ENCODE measurements around the gene IGSF3.
"Not testable (repeated sequence)": the region's sequence is repeated elsewhere in the genome, so short reads cannot be mapped to it uniquely, and the experiment has no call there.

IGSF3 gene

DNA sequence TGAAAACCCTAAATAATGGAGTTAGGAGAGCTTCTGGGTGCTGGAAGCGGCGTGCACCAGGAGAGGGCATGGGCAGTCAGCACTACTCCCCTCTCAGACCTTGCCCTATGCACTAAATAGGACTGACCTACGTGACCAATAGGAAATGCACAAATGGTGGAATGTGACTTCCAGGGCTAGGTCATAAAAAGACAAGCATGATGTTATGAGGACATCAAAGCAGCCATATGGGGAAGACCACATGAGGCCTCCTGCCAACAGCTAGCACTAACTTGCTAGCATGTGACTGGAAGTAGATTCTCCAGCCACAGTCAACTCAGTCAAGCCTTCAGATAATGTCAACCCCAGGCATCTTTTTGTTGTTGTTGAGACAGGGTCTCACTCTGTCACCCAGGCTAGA lies 47.1 kb downstream of the IGSF3 start:
- H3K4me1 ChIP-seq (ENCODE audit: insufficient read depth, low read length); H3K36me3 ChIP-seq (ENCODE audit: insufficient read depth, low read length); H3K9me3 ChIP-seq (ENCODE audit: control insufficient read depth, insufficient read depth, low read length); H3K9ac ChIP-seq (ENCODE audit: low read depth, low read length): not testable (repeated sequence)

DNA sequence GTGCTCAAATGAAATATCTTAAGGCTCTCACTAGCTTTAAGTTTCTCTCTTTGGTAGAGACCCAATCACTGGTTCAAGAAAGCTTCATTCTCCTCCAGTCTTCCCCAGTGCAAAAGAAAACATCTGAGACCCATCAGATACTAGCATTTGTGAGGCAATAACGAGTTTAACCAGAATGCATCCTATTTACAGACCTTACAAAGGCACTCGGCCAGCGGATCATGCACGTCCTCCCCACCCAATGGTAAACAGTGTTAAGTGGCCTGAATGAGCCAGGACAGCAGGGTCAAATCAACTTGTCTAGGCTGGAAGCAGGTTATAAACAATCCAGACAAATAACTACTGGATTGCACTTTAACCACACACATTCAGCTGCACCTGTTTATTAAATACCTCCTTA lies 48.4 kb downstream of the IGSF3 start:
- H3K9me3 ChIP-seq (ENCODE audit: control insufficient read depth, insufficient read depth, low read length); H3K36me3 ChIP-seq (ENCODE audit: insufficient read depth, low read length); H3K4me1 ChIP-seq (ENCODE audit: insufficient read depth, low read length); H3K9ac ChIP-seq (ENCODE audit: low read depth, low read length): not testable (repeated sequence)

DNA sequence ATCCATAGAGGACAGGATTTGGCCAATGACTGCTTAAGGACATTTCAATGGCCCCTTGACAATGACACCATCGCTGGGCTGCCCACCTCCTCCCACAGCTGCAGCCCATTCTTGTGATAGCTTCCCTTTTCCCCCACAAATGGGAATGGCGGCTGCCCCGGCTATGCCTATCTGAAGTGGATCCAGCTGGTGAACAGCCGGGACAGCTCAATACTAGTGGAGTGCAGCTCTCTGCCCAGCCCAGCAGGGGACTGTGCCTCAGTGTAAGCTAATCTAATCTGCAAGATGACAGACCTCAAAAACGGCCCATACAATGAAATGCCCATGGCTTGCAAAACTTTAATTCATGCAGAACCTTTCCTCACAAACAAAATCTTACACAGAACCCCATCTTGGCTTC lies 49.7 kb downstream of the IGSF3 start:
- H3K4me1 ChIP-seq (ENCODE audit: insufficient read depth, low read length); H3K36me3 ChIP-seq (ENCODE audit: insufficient read depth, low read length); H3K9me3 ChIP-seq (ENCODE audit: control insufficient read depth, insufficient read depth, low read length); H3K9ac ChIP-seq (ENCODE audit: low read depth, low read length): not testable (repeated sequence)

DNA sequence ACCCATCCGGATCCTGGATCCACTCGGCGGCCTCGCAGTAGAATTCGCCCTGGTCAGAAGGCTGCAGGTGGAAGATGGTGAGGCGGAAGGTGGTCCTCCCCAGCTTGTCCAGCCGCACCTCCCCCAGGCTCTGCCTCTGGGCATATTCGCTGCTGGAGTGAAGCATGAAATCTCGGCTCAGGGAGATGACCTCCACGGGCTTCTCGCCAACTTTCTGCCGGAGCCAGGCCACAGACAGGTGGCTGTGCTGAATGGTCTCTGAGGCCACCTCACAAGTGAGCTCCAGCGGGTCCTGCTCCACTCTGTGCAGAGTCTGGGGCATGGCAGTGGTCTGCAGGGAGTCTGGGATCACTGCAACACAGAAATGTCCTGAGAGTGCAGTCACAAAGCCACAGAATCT lies 53.7 kb downstream of the IGSF3 start:
- H3K9ac ChIP-seq (ENCODE audit: low read depth, low read length); H3K9me3 ChIP-seq (ENCODE audit: control insufficient read depth, insufficient read depth, low read length); H3K4me1 ChIP-seq (ENCODE audit: insufficient read depth, low read length); H3K36me3 ChIP-seq (ENCODE audit: insufficient read depth, low read length): not testable (repeated sequence)

DNA sequence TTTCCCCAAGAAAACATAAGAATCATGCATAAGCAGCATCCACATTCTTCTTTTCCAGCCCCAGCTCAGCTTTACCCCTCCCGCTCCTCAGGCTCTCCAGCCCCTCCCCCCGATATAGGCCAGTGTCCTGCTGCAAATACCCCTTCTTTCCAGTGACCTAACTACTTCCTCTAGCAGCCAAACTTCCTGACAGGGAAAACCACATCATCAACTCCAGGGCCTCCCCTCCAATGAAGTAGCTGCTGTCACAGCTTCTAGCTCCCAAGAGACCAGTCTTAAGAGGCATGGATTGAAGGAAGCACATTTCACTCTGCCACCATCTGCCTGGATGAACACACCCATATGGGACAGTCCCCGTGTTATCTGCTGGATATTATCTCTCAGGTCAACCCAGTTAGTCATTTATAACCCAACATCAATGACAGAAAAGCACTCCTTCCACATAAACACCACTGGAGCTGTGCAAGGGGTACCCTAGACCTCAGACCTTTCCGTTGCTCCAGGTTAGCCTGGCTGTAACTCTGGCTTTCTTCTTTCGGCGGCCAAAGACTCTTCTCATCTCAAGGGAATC lies 57.6 kb downstream of the IGSF3 start:
- H3K9ac ChIP-seq (ENCODE audit: low read depth, low read length); H3K36me3 ChIP-seq (ENCODE audit: insufficient read depth, low read length); H3K9me3 ChIP-seq (ENCODE audit: control insufficient read depth, insufficient read depth, low read length); H3K4me1 ChIP-seq (ENCODE audit: insufficient read depth, low read length): not testable (repeated sequence)

DNA sequence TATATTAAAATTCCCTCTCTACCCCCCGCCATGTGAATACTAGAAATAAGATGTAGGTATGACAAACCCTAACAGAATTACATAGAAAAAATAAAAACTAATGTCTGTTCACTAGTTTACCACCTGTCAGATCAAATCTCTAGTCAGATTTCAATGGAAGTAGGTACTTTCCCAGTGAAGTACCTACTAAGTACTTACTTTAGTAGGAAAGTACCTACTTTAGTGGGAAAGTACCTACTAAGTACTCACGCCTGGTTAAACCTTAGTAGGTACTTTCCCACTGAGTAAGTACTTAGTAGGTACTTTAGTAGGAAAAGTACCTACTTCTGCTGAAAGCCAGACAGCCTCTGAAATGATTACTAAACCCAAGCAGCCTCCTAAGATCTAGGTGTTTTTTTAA lies 58.7 kb downstream of the IGSF3 start:
- H3K9ac ChIP-seq (ENCODE audit: low read depth, low read length); H3K36me3 ChIP-seq (ENCODE audit: insufficient read depth, low read length); H3K9me3 ChIP-seq (ENCODE audit: control insufficient read depth, insufficient read depth, low read length); H3K4me1 ChIP-seq (ENCODE audit: insufficient read depth, low read length): not testable (repeated sequence)

DNA sequence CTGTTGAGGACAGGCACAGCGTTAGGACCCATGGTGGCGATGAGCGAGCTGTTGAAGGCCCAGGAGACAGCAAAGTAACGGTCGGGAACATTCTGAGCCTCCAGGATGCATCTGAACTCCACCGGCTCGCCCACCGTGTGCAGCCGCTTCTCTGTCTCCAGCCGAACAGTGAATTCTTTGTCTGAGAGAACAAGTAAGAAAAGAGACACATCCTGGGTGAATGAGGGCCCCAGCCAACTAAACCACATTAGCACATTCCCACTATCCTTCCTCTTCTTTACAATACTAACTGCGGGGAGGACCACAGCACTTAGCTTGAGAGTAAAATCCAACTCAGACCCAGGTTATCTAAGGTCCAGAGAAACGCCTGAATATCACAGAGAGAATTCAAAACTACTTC lies 59.4 kb downstream of the IGSF3 start:
- H3K9me3 ChIP-seq (ENCODE audit: control insufficient read depth, insufficient read depth, low read length); H3K4me1 ChIP-seq (ENCODE audit: insufficient read depth, low read length); H3K36me3 ChIP-seq (ENCODE audit: insufficient read depth, low read length); H3K9ac ChIP-seq (ENCODE audit: low read depth, low read length): not testable (repeated sequence)

DNA sequence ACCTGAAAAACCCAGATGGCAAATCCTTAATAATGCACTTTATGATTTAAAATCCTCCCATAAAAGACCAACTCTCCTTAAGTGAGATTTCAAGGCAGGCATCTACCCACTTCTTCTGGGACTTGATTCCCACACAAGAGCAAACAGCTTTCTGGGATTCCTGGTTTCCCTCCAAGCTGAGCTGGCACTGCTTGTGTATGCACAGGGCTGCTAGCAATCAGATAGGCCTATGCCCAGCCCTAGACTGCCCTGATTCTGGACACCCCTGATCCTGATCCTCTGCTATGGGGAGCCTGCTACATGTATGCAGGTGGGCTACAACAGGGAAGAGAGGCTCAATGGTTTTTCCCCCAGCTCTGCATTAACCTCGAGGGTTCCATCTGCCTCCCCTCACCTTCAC lies 60.1 kb downstream of the IGSF3 start:
- not testable (repeated sequence) for H3K9ac ChIP-seq (ENCODE audit: low read depth, low read length); H3K4me1 ChIP-seq (ENCODE audit: insufficient read depth, low read length); H3K9me3 ChIP-seq (ENCODE audit: control insufficient read depth, insufficient read depth, low read length); H3K36me3 ChIP-seq (ENCODE audit: insufficient read depth, low read length)

DNA sequence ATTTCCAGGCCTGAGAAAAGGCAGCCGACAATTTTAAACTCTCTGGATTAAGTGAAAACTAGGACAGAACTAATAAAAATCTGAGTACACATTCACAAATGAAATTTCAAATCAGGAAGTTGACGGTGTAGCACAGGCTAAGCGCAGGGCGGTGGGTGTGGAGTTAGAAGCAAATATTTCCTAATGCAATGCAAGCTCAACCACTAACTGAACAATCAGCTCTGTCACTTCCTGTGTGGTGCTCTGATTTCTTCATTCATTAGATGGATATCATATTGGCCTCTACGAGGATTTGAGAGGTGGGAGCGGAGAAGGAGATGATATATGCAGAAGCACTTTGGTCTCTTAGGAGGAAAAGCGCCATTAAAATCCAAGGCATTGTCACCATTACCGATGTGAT lies 61.5 kb downstream of the IGSF3 start:
- not testable (repeated sequence) for H3K4me1 ChIP-seq (ENCODE audit: insufficient read depth, low read length); H3K36me3 ChIP-seq (ENCODE audit: insufficient read depth, low read length); H3K9me3 ChIP-seq (ENCODE audit: control insufficient read depth, insufficient read depth, low read length); H3K9ac ChIP-seq (ENCODE audit: low read depth, low read length)

DNA sequence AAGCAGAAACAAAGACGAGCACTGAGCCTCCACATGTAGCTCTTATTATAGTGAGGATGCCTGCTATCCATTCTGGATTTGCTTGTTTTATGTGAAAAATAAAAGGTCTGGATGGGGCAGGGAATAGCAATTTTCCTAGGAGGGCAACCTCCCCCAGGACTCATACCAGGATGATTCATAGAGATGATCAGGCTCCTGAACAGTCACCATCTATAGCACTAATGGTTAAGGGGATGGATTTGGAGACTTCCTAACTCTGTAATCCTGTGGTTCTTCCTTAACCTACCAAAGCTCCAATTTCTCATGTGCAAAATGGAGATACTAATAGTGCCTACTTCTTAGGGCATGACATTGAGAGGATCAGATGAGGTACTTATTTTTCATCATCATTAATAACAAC lies 62.2 kb downstream of the IGSF3 start:
- H3K9me3 ChIP-seq (ENCODE audit: control insufficient read depth, insufficient read depth, low read length), result no peaks in the 10 kb centered on the region
- H3K4me1 ChIP-seq (ENCODE audit: insufficient read depth, low read length), result peaks cover 5% of the 10 kb centered on the region; the same call in 1 of the 2 replicates
- H3K36me3 ChIP-seq (ENCODE audit: insufficient read depth, low read length), result no peaks in the 10 kb centered on the region
- H3K9ac ChIP-seq (ENCODE audit: low read depth, low read length), result no peak overlapping the region

DNA sequence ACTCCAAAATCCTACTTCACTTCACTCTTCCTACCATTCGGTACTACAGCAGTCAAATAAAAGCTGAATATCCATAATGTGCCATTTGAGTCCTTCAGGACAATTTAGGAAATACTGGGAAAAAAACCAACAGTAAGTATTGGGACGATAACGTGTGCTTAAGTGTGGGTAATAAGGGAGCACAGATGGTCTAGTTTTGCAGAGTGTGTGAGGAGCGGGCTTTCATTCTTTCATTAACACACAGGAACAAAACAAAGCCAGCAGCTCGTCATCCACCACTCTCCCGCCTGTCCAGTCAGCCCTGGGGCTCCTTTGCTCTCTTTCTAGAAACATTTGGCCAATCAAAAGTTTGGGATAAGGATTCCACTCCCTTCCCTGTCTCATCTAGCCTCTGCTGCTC lies 63.1 kb downstream of the IGSF3 start:
- H3K9me3 ChIP-seq (ENCODE audit: control insufficient read depth, insufficient read depth, low read length); H3K36me3 ChIP-seq (ENCODE audit: insufficient read depth, low read length); H3K4me1 ChIP-seq (ENCODE audit: insufficient read depth, low read length); H3K9ac ChIP-seq (ENCODE audit: low read depth, low read length): not testable (repeated sequence)

DNA sequence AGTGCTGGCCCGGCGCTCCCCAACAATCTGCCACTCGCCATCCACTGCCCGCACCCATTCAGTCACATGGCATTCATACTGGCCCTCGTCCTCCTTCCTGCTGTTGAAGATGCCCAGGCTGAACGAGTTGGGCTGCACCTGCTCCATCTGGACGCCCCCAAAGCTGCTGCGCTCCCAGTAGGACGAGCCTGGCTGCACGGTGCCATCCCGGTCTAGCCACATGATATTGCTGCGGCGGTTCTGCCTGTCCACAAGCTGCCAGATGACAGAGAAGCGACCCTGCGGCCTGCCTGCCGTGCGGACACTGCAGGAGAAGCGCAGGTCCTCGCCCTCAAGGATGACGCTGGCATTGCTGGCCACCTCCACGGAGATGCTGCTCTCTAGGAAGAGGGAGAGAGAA lies 63.9 kb downstream of the IGSF3 start:
- not testable (repeated sequence) for H3K4me1 ChIP-seq (ENCODE audit: insufficient read depth, low read length); H3K9me3 ChIP-seq (ENCODE audit: control insufficient read depth, insufficient read depth, low read length); H3K9ac ChIP-seq (ENCODE audit: low read depth, low read length); H3K36me3 ChIP-seq (ENCODE audit: insufficient read depth, low read length)

DNA sequence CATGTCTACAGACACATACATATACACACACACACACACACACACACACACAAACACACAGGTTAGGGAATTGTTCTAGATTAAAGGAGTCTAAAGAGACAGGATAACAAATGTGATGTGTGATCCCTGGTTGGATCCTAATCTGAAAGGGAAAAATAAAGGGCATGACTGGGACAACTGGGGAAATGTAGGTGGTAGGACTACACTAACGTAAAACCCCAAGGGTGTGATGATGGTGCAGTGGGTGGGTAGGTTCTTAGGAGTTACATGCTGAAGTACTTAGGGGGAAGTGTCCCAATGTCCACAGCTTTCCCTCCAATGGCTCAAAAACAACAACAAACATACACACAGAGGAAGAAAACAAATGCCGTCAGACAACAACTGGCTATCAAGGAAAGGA lies 68.2 kb downstream of the IGSF3 start:
- not testable (repeated sequence) for H3K9me3 ChIP-seq (ENCODE audit: control insufficient read depth, insufficient read depth, low read length); H3K4me1 ChIP-seq (ENCODE audit: insufficient read depth, low read length); H3K36me3 ChIP-seq (ENCODE audit: insufficient read depth, low read length); H3K9ac ChIP-seq (ENCODE audit: low read depth, low read length)

DNA sequence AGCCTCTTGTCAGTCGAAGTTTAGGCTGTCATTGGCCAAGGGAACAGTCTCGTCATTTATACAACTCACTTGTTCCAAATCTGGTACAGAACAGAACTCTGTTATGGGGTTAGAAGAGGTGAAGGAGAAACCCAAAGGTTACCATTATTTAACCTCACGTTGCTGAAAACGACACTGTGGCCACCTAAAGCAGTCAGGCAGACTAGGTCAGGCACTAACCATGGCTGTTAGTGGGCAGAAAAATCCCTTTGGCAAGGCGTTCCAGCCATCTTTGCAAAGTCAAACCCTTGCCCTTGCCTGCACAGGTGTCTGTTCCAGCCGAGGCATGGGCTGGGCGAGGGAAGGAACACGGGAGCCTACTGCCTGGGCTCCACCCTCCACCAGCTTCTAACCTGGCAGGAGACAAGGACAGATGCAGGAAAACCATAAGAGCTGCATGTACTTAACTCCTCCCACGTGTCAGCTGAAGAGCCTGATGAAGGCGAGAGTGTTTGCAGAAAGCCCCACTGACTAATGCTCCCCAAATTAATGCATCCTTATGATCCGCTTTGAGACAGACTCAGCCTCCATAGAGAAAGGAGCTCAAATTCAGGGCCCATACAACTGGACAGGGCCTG lies 69.0 kb downstream of the IGSF3 start:
- not testable (repeated sequence) for H3K9ac ChIP-seq (ENCODE audit: low read depth, low read length); H3K9me3 ChIP-seq (ENCODE audit: control insufficient read depth, insufficient read depth, low read length); H3K36me3 ChIP-seq (ENCODE audit: insufficient read depth, low read length); H3K4me1 ChIP-seq (ENCODE audit: insufficient read depth, low read length)

DNA sequence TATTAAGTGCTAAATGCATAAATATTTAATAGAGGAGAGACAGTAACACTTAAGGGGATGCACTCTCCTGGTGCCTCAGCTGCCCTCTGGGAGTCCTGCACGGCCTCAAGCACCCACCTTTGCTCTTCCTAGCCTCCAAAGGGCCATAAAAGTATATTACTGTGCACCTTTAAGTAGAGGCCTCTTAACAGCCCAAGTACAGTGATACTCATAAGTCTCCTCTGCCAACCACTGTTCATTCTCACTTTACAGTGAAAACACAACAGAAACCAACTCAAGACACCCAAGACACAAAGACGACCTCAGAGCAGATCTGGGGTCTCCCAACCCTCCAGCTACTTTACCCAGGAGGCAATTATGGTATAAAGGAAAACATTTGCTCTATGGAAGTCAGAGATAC lies 70.1 kb downstream of the IGSF3 start:
- not testable (repeated sequence) for H3K36me3 ChIP-seq (ENCODE audit: insufficient read depth, low read length); H3K9ac ChIP-seq (ENCODE audit: low read depth, low read length); H3K9me3 ChIP-seq (ENCODE audit: control insufficient read depth, insufficient read depth, low read length); H3K4me1 ChIP-seq (ENCODE audit: insufficient read depth, low read length)

DNA sequence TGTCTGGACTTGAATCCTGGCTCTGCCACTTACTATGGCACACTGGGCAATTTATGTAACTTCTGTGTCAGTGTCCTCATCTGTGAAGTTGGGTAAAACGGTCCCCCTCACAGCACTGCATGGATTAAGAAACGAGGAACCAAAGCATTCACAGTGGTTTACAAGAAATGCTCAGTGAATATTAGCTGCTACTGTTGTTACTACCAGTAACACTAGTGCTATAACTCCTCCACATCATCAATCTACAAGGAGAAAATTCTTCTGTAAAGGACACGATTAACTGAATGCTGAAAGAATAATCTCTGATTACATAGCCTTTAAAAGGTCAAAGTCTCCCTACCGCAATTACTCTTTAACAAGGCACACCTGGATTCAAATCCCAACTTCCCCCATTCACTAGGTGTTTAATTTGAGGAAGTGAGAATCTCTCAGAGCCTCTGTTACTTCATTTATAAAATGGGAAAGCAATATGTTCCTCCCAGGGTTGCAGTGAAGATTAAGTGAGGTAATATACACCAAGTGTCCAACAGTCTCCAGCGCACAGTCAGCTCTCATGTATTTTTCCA lies 70.7 kb downstream of the IGSF3 start:
- not testable (repeated sequence) for H3K4me1 ChIP-seq (ENCODE audit: insufficient read depth, low read length); H3K9ac ChIP-seq (ENCODE audit: low read depth, low read length); H3K9me3 ChIP-seq (ENCODE audit: control insufficient read depth, insufficient read depth, low read length); H3K36me3 ChIP-seq (ENCODE audit: insufficient read depth, low read length)

All from ES-I3 (cell line).